Omental fat pad (tissue), 4 donors: ENCODE measurements around the gene NFATC1. TPM values are rescaled to one million over a fixed set of nuclear protein-coding genes. Genes with fewer than 3 reads are reported as not detected.

Experiments
- ATAC-seq: fragments of 150-250 bp; one replicate; pipeline ENCODE4 v1.9.1; 2016; ENCODE audit warnings: mild to moderate bottlenecking, moderate library complexity; ENCODE audit not compliant: low FRiP score
- DNase-seq: peaks from one replicate; pipeline ENCODE4 v3.0.0-alpha.2; 2019; ENCODE audit warnings: low spot score
- CTCF ChIP-seq, 3 donors: fragments of 450-650 bp; IDR thresholded peaks; one replicate each; pipeline ENCODE4 v1.5.1; 2016 to 2017; ENCODE audit warnings: antibody characterized with exemption in 3 of 3, mild to moderate bottlenecking in 3 of 3, moderate library complexity in 2 of 3
- total RNA-seq, 4 donors: library from RNA; depleted of rRNA; stranded (reverse); fragments of >200 nt; gene quantifications; one replicate each; pipeline ENCODE4 v1.1.0, GENCODE V29; 2016

Gene NFATC1
- total RNA-seq, 4 donors from 2014 or later, result 10.7 to 57.4 (median 19.1) TPM

DNA sequence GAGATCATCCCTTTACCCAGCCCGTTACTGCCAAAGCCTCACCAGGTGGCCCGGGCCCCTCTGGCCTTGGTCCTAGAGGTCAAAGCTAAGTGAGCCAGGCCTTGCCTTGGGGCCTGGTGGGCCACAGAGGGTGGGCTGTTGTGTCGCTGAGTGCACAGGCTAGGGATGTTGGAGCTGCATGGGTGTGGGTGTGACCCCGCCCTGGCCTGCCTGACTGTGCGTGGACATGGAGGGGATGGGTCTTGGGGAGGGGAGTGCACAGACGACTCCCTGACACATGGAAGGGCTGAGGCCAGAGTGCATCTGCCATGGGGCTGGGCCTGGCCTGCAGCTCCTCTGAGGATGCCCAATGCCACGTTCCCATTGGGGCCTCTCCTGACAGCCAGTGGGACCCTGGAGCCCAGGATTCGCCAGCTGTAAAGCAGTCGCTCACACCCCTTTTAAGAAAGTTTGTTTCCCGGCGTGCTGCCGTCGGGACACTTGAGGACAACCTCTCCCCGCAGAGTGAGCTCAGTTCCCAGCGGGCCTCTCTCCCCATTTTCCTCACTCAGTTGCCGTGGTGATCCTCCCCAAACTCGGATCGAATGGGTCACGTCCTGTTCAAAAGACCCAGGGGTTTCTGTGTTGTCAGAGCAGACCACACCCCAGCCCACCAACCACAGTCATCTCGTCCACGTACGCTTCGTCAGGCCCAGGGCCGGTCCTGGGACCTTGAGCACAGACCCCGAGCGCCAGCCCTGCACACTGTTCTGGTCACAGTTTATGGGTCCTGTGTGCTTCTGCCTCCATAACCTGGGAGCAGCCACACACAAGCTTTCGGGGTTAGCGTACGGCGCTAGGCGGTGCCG lies 93.5 kb downstream of the NFATC1 start:
- no peak for TF ChIP-seq CTCF (IDR thresholded peaks at IDR 0.05)
- DNase-seq, result no peak
- ATAC-seq, result no peak

- DNase-seq (no peak), ATAC-seq (no peak)
- TF ChIP-seq CTCF (IDR thresholded peaks at IDR 0.05), result no peak
Observed at GRCh38 chr18:79489899-79490625, 94.3 kb downstream of the NFATC1 start.

DNA sequence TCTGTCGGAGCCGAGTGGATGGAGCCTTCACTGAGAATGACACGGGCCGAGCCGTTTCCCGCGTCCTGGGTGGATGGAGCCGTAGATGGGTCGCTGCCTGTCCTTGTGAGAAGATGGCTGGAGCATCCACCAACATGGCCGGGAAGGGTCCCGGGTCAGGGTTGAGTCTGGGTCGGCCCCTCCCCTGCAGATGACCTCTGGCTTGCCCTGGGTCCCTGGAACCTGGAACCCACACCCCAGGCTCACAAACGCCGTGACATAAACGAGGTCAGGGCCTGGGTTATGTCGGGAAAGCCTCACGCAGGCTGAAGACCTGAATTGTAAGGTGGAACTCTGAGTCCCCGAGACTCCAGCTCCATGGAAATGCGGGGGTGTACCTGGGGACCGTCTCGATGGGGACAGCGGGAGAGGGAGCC lies 94.9 kb downstream of the NFATC1 start:
- DNase-seq, result no peak
- no peak for TF ChIP-seq CTCF (IDR thresholded peaks at IDR 0.05)
- no peak for ATAC-seq

DNA sequence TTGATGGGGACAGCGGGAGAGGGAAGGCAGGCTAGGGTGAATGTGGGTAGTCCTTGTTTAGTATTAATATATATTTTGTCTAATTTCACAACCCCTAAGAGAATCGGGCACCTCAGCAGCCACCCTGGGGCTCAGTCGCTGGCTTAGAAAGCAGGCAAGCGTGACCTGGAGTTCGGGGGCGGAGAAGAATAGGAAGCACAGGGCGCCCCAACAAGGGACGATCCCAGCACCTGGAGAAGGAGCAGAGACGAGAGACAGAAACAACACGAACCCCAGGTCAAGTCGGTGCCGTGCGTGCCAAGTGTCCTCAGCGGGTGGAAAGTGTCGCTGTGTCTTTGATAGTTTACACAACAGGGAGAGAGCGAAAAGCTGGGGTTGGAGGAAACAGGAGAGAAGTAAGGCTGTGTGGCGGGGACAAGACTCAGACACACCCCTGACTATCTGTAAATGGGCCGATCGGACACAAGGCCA lies 95.4 kb downstream of the NFATC1 start:
- no peak for DNase-seq
- ATAC-seq, result no peak
- TF ChIP-seq CTCF (IDR thresholded peaks at IDR 0.05), result no peak

GRCh38 chr18:79493211-79493800 lies 97.6 kb downstream of the NFATC1 start:
- peak; percentile 17 for DNase-seq
- TF ChIP-seq CTCF (IDR thresholded peaks at IDR 0.05), result no peak
- no peak for ATAC-seq

- no peak for TF ChIP-seq CTCF (IDR thresholded peaks at IDR 0.05)
- ATAC-seq (no peak), DNase-seq (no peak)
Observed at GRCh38 chr18:79493801-79494211, 98.1 kb downstream of the NFATC1 start.
